HG03095 (cell line): Measurements from ENCODE around the gene FGD4.

ENCODE experiments used
- ATAC-seq: cut with Tn5 transposase; IDR thresholded peaks from one replicate; pipeline ENCODE4 v1.9.1; 2021; ENCODE audit warnings: moderate library complexity; ENCODE audit not compliant: unreplicated experiment

FGD4 gene

DNA sequence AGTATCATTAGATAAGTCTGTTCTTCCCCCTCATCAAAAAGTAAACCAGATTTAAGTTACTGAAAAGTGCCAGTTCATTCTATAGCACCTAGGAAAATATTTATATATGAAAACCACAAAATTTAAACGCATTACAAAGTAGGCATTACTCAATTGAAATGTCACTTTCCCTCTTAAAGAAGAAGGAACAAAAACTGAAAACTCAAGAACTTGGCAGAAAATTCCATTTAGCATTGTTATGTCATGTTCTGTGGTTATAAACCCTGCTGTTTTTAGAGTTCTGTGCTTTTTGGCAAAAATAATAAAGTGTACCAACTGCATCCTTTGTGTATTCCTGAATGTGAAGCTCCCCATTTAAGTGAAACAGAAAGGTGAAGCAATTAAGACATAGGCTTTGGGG is 3.6 kb downstream of the FGD4 start:
- no peak for ATAC-seq

- ATAC-seq, result no peak
Observed at GRCh38 chr12:32407795-32408194, 8.4 kb downstream of the FGD4 start.

GRCh38 chr12:32413412-32413811 is 14.1 kb downstream of the FGD4 start:
- no peak for ATAC-seq

DNA sequence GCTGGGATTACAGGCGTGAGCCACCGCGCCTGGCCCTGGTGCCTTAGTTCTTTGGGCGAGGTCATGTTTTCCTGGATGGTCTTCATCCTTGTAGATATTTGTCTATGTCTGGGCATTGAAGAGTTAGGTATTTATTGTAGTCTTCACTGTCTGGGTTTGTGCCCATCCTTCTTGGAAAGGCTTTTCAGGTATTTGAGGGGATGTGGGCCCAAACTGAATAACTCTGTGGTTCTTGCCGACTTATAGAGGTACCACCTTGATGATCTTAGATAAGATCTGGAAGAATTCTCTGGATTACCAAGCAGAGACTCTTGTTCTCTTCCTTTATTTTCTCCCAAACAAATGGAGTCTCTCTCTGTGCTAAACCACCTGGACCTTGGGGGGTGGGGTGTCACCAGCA is 18.9 kb downstream of the FGD4 start:
- ATAC-seq, result no peak

DNA sequence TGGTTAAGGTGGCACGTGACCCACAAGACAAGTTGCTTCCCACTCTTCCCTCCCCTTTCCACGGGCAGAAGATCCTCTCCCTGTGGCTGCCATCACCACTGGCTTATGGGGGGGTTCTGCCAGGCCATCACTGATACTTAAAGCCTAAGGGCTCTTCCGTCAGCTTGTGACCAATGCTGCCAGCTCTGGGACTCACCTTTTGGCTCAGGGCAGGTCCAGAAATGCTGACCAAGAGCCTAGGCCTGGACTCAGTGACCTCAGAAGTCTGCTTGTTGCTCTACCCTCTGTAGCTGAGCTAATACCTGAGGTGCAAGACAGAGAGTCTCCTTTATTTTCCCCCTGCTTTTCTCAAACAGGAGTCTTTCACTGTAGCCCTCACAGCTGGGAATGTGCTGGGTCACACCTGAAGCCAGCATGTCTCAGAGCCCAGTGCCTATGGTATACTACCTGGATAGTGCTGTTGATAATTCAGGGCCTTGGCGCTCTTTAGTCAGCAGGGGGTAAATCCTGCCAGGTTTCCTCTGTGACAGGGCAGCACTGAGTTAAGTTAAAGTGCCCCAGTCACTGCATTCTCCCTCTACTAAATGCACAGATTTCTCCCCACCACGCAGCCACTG is 19.7 kb downstream of the FGD4 start:
- ATAC-seq, result no peak

DNA sequence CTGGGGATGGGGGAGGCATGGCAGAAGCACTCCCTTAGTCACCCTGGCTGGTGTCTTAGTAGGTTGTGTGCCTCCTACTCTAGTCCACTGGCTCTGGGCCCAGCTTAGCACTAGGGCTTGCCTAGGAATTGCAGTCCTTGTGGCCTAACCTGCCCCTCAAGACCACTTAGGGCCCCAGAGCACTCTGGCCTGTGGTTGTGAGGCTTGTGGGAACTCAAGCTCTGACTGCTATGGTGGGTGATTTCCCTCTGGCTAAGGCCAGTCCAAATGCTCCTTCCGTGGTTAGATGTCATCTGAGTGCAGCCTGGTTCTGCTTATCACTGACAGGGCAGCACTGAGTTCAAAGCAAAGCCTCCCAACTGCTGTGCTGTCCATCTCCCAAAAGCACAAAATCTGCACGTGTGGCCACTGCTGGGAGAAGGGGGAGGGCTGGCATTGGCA is 20.2 kb downstream of the FGD4 start:
- ATAC-seq, result no peak

DNA sequence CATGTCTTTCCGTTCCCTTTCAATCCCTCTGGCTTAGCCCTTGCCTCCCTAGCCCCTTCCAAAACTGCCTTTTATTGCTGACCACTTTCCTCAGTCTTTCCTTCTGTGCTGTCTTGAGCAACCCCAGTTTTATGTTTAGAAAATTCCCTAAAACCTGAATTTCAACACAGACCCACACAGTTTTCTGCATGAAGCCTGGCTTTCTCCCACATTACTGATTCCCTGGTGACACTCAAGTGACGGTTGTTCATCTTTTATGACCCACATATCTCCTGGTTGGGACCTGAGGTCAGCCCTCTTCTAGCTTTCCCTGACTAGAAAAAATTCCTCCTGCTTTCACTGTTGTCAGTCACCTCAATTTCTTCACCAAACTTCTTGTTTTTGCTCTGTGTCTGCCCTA is 21.0 kb downstream of the FGD4 start:
- ATAC-seq, result no peak

DNA sequence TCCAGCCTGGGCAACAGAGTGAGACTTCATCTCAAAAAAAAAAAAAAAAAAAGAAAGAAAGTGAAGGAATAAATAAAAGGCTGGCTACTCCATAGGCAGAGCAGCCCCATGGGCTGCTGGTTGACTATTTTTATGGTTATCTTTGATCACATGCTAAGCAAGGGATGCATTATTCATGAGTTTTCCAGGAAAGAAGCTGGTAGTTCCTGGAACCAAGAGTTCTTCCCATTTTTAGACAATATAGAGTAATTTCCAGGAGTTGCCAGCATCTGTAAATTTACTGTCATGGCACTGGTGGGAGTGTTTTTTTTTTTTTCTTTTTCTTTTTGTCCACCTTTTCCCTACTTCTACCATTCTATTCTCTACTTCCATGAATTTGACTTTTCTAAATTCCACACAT is 24.2 kb downstream of the FGD4 start:
- ATAC-seq, result no peak

DNA sequence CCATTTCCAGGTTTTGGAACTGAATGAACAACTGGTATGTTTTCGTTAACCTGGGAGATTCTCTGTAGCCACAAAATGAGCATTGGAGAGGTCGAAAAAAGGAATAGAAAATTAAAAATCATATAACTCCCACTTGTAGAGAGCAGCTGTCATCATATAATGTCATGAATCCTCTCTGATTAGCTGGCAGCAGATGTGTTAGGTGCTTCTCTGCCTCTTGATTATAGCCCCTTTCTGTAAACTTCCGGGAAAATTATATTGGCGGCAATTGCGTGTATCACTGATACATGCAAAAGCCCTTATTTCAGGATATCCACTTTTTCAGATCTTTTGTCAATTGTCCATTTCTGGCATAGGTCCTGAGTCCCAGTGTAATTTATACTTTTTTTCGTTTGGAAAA is 31.7 kb downstream of the FGD4 start:
- ATAC-seq, result no peak

GRCh38 chr12:32435921-32436705 is 36.8 kb downstream of the FGD4 start:
- ATAC-seq, result no peak

DNA sequence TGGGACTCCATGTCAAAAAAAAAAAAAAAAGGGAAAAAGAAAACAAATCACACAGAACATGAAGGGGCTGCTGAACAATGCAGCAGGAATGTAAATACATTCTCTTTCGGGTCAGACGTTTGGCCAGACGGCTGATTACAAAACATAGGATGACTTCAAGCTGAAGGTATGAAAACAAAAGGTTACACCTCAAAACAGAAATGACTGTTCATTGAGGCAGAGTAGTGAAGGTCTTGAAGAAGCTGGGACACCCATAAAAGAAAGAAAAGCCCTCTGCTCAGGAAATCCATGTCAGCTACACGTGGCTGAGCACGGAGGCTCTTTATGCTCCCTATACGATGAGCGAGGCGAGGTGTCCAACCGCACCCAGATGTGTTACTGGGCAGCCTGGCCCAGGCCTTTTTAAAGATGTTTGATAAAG is 37.7 kb downstream of the FGD4 start:
- ATAC-seq, result no peak

DNA sequence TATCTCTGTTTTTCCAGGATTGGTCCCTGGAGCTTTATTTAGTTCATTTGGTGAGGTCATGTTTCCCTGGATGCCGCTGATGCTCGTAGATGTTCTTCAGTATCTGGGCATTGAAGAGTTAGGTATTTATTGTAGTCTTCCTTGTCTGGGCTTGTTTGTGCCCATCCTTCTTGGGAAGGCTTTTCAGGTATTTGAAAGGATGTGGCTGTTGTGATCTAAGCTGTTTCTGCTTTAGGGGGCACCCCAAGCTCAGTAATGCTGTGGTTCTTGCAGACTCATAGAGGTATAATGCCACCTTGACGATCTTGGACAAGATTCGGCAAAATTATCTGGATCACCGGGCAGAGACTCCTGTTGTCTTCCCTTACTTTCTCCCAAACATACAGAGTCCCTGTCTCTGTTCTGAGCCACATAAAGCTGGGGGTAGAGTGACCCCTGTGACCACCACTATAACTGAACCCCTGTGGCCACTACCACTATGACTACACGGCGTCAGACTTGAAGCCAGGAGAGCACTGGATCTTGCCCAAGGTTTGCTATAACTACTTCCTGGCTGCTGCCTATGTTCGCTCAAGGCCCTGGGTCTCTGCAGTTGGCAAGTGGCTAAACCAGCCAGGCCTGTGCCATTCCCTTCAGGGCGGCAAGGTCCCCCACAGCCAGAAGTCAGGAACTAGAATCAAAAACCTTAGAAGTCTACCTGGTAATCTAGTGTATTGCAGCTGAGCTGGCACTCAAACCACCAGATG is 40.9 kb downstream of the FGD4 start:
- no peak for ATAC-seq

DNA sequence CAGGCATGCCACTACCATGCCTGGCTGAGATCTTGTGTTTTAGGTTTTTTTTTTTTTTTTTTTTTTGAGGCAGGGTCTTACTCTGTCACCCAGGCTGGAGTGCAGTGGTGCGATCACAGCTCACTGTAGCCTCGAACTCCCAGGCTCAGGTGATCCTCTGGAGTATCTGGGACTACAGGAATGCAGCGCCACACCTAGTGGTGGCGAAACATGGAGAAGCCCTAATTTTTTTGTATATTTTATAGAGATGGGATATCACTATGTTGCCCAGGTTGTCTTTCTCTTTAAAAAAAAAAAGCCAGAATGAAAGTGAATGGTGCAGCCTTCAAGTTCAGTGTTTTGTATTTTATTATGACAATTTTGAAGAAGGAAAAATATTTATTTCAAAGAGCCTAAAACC is 44.1 kb downstream of the FGD4 start:
- ATAC-seq, result no peak

- ATAC-seq, result no peak
Observed at GRCh38 chr12:32444895-32445294, 45.5 kb downstream of the FGD4 start.

GRCh38 chr12:32445356-32445755 is 46.0 kb downstream of the FGD4 start:
- no peak for ATAC-seq

DNA sequence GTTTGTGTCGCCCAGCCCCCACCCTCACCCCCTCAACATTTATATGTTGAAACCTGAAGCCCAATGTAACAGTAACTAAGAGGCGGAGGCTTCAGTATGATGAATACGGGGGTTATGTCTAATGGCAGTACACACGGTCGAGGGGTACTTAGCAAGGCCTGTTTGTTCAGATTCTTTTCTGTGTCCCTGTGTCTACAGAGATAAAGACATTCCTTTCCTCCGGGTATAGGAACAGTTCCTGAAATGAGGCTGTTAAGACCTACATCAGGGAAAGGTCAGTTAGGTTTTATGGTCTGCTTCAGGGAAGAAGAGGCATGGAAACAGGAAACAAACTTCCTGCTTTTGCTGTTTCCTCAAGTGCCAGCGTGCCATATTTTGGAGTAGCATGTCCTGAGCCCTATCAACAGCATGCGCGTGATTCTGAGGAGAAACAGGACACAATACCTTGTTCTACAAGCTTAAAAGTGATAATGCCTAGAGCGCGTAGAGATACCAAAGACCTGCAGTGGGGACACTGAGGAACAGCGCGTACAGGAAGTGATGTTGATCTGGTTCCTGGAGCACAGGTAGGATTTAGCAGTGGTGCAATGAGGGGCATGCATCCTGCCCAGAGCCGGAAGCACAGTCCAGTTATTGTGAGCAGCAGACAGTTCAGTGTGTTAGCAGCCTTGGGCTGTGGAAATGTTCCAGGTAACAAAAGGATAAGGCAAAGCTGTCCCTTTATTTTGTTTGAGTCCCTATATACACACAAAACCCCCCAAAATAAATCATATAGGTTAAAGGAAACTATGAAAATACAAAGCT is 47.2 kb downstream of the FGD4 start:
- no peak for ATAC-seq

DNA sequence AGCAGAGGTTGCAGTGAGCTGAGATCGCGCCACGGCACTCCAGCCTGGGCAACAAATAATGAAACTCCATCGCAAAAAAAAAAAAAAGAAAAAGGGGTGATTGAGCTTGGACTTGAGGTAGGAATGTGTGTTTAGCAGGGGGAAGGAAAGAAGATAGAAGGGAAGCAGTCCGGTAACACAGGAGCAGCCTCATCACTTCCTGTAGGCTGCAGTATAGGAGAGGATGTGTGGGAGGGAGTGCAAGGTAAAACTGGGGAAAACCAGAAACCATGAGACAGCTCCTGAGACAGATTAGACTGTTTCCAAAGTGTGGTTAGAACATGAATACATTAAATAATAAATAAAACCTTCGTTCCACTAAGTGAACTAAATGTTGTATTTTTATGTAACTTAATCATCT is 49.2 kb downstream of the FGD4 start:
- ATAC-seq, result no peak

- ATAC-seq, result no peak
Observed at GRCh38 chr12:32450363-32450762, 51.0 kb downstream of the FGD4 start.

DNA sequence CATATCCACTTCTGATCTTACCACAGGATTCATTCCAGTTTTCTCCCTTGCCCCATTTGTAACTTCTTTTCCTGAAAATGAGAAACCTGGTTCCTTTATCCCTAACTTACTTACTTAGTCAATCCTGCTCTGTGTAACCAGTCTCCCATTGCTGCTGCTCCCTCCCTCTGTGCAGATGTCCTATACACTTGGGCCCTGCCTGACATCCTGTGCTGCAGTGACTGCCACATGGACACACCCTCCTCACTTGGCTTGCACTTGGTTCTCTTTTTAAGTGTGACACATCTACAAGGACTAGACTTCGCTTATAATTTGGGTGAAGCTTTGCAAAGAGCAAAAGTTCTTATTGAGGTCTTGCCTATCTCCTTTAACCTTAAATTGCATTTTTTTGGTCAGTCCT is 51.4 kb downstream of the FGD4 start:
- ATAC-seq, result no peak

- no peak for ATAC-seq
Observed at GRCh38 chr12:32451816-32452215, 52.5 kb downstream of the FGD4 start.

DNA sequence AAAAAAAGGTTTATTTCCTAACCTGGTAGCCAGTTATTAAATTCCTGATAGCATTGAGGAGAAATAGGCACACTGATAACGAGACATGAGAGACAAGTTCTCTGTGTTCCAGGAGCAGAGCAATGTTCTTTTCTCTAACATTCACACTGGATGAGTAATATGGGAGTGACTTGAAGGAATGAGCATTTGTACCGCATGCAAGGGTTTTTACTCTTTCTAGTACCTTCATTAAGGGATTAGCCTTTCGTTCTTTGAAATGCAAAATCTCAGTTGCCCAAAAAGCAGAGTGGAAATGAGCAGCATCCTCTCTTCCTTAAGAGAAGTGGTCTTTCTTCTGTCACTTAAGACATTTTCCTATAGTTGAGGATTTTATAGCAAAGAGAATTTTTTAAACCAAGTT is 54.7 kb downstream of the FGD4 start:
- no peak for ATAC-seq
